K562 (cell line): ENCODE data around the gene PTPN9. TPM values are rescaled to one million over a fixed set of nuclear protein-coding genes. Genes with fewer than 3 reads are reported as not detected.

Experiments
- AFF4 ChIP-seq: sonication (generic); formaldehyde crosslinking; IDR thresholded peaks from 2 replicates; pipeline ENCODE4 v1.8.0; 2023; ENCODE audit warnings: mild to moderate bottlenecking, missing genetic modification reagents
- CBX3 ChIP-seq, 2 experiments: IDR thresholded peaks; 1 replicate in 1 of 2; 2 replicates in 1 of 2; pipeline ENCODE4 v1.6.1; 2012; ENCODE audit warnings: inconsistent platforms in 2 of 2, low read length in 2 of 2, borderline replicate concordance in 1 of 2, control low read depth in 1 of 2
- CC2D1A ChIP-seq: fragments of 450-650 bp; IDR thresholded peaks from 2 replicates; pipeline ENCODE4 v1.6.1; 2017; ENCODE audit warnings: mild to moderate bottlenecking
- CHD1 ChIP-seq: fragments of 200-600 bp; sonication (generic); IDR thresholded peaks from one replicate; pipeline ENCODE4 v1.6.1; 2012; ENCODE audit warnings: mild to moderate bottlenecking, moderate library complexity, low read length, inconsistent platforms
- HLTF ChIP-seq: fragments of 450-650 bp; IDR thresholded peaks from 2 replicates; pipeline ENCODE4 v1.6.1; 2016
- HMG20B ChIP-seq: fragments of 250-450 bp; sonication (Bioruptor Pico); IDR thresholded peaks from 2 replicates; pipeline ENCODE4 v1.5.0; 2021; ENCODE audit warnings: mild to moderate bottlenecking
- HNRNPL ChIP-seq: fragments of 200-400 bp; formaldehyde crosslinking; IDR thresholded peaks from 2 replicates; pipeline ENCODE4 v1.6.1; 2017; ENCODE audit warnings: low read depth, mild to moderate bottlenecking, low read length
- MAX ChIP-seq: sonication (generic); formaldehyde crosslinking; IDR thresholded peaks from 2 replicates; pipeline ENCODE4 v1.9.0; 2022; ENCODE audit warnings: mild to moderate bottlenecking, missing genetic modification reagents
- MYBL2 ChIP-seq, 2 experiments: fragments of 450-650 bp in 1 of 2; sonication (generic) in 1 of 2; formaldehyde crosslinking in 1 of 2; IDR thresholded peaks; 2 replicates each; pipeline versions ENCODE4 v1.6.1 to v1.8.1; 2017 to 2022; ENCODE audit warnings: borderline replicate concordance in 1 of 2, inconsistent platforms in 1 of 2, low read depth in 1 of 2, mild to moderate bottlenecking in 1 of 2, missing genetic modification reagents in 1 of 2, moderate library complexity in 1 of 2
- NFE2L1 ChIP-seq: fragments of 450-650 bp; IDR thresholded peaks from 2 replicates; pipeline ENCODE4 v1.6.1; 2016; ENCODE audit warnings: missing genetic modification characterization, low read depth, mild to moderate bottlenecking, missing compliant biosample characterization, moderate library complexity, borderline replicate concordance
- POLR2AphosphoS2 ChIP-seq: IDR thresholded peaks from 2 replicates; pipeline ENCODE4 v1.6.1; 2012; ENCODE audit warnings: low read length, improper control_type of control experiment
- PRPF4 ChIP-seq: fragments of 200-400 bp; formaldehyde crosslinking; IDR thresholded peaks from one replicate; pipeline ENCODE4 v1.6.1; 2017; ENCODE audit warnings: low read length, low read depth, mild to moderate bottlenecking; ENCODE audit not compliant: insufficient read depth, poor library complexity, severe bottlenecking
- RUNX1 ChIP-seq: sonication (generic); IDR thresholded peaks from 2 replicates; pipeline ENCODE4 v1.6.1; 2016; ENCODE audit warnings: antibody characterized with exemption, low read depth
- SLC30A9 ChIP-seq: fragments of 250-450 bp; sonication (Bioruptor Pico); IDR thresholded peaks from 2 replicates; pipeline ENCODE4 v1.8.0; 2022; ENCODE audit warnings: mild to moderate bottlenecking, moderate library complexity
- WHSC1 ChIP-seq: IDR thresholded peaks from one replicate; pipeline ENCODE4 v1.6.1; 2012; ENCODE audit warnings: low read length, control low read depth, inconsistent platforms
- ZNF280B ChIP-seq: fragments of 250-450 bp; sonication (Bioruptor Pico); IDR thresholded peaks from 2 replicates; pipeline ENCODE4 v1.5.1; 2021; ENCODE audit warnings: mild to moderate bottlenecking
- ZNF551 ChIP-seq: fragments of 250-450 bp; sonication (Bioruptor Pico); IDR thresholded peaks from 2 replicates; pipeline ENCODE4 v1.5.0; 2021; ENCODE audit warnings: mild to moderate bottlenecking, moderate library complexity
- ZNF583 ChIP-seq: fragments of 250-450 bp; sonication (Bioruptor Pico); IDR thresholded peaks from 2 replicates; pipeline ENCODE4 v1.4.0; 2020
- ZNF780A ChIP-seq: fragments of 250-450 bp; sonication (Bioruptor Pico); IDR thresholded peaks from 2 replicates; pipeline ENCODE4 v1.5.0; 2021; ENCODE audit warnings: mild to moderate bottlenecking
- polyA plus RNA-seq, 8 experiments: library from polyadenylated mRNA; depleted of rRNA in 4 of 8; stranded (reverse) in 5 of 8; unstranded in 3 of 8; fragments of >200 nt; fragmentation: Nextera tagmentation in 2 of 8; fragmentation: Illumina TruSeq in 1 of 8; extraction: Ambion mirVana in 2 of 8; extraction: Trizol in 1 of 8; gene quantifications; 2 replicates each; pipeline versions ENCODE4 v1.2.1 to v1.2.3, GENCODE V29; 2011 to 2014; ENCODE audit warnings: inconsistent platforms in 1 of 8, missing spikeins in 1 of 8
- total RNA-seq, 7 experiments: library from RNA; depleted of rRNA in 6 of 7; stranded (reverse); fragments of >200 nt in 6 of 7; fragmentation: Illumina TruSeq in 2 of 7; extraction: Trizol in 2 of 7; gene quantifications; 2 replicates each; pipeline versions ENCODE4 v1.2.1 to v1.2.3, GENCODE V29; 2011 to 2021; ENCODE audit warnings: low replicate concordance in 1 of 7
- TF ChIP-seq, protein P1 (sequence below): fragments of 200-800 bp; sonication (Bioruptor generic); IDR thresholded peaks from 2 replicates; pipeline ENCODE4 v1.6.1; 2017; ENCODE audit warnings: missing genetic modification characterization, missing compliant biosample characterization

Gene PTPN9
- total and polyA plus RNA-seq, 9 of the 15 experiments (the other 6 are each of a cell fraction or from before 2014, with no cell fraction given), result 5.0 to 24.0 (median 14.2) TPM

GRCh38 chr15:75625542-75626347 is 46.6 kb upstream of the PTPN9 start, which contains the start of gene SNUPN (continued):
- TF ChIP-seq, protein P1, sequence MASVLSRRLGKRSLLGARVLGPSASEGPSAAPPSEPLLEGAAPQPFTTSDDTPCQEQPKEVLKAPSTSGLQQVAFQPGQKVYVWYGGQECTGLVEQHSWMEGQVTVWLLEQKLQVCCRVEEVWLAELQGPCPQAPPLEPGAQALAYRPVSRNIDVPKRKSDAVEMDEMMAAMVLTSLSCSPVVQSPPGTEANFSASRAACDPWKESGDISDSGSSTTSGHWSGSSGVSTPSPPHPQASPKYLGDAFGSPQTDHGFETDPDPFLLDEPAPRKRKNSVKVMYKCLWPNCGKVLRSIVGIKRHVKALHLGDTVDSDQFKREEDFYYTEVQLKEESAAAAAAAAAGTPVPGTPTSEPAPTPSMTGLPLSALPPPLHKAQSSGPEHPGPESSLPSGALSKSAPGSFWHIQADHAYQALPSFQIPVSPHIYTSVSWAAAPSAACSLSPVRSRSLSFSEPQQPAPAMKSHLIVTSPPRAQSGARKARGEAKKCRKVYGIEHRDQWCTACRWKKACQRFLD (CRISPR knock-in tag), result no peak
- TF ChIP-seq HNRNPL, result 0 out of 2 replicates have a peak, but pooled peaks have one; percentile 15
- TF ChIP-seq HMG20B, result 0 out of 2 replicates have a peak, but pooled peaks have one; percentile 57
- peak; percentile 97 for TF ChIP-seq MAX (CRISPR knock-in tag)
- TF ChIP-seq ZNF551 (CRISPR knock-in tag), result no peak
- TF ChIP-seq POLR2AphosphoS2, result no peak
- no peak; the same call in 1 of the 2 replicates for TF ChIP-seq CC2D1A
- no peak for TF ChIP-seq RUNX1
- no peak for TF ChIP-seq CHD1
- no peak for TF ChIP-seq HLTF
- no peak for TF ChIP-seq CBX3 (IDR thresholded peaks at IDR 0.05; ENCODE audit: borderline replicate concordance in 1 of 2, low read length in 2 of 2)
- peak; percentile 38 for TF ChIP-seq PRPF4
- no peak for TF ChIP-seq ZNF280B (CRISPR knock-in tag)
- TF ChIP-seq AFF4 (CRISPR knock-in tag), result no peak
- TF ChIP-seq WHSC1, result no peak
- peak; percentile 85 for TF ChIP-seq MYBL2 (IDR thresholded peaks at IDR 0.05; ENCODE audit: low read depth)
- no peak for TF ChIP-seq MYBL2 (CRISPR knock-in tag; IDR thresholded peaks at IDR 0.05; ENCODE audit: borderline replicate concordance)
- TF ChIP-seq ZNF780A (CRISPR knock-in tag), result no peak
- 0 out of 2 replicates have a peak, but pooled peaks have one; percentile 53 for TF ChIP-seq ZNF583 (CRISPR knock-in tag)
- no peak for TF ChIP-seq SLC30A9
- no peak for TF ChIP-seq NFE2L1 (tag)
